22Rv1 (cell line): ENCODE measurements around the gene ZNF366.

Experiments used
- ZFX ChIP-seq: fragments of 450-650 bp; IDR thresholded peaks from 2 replicates; pipeline ENCODE4 v1.6.1; 2017; ENCODE audit warnings: antibody characterized with exemption, borderline replicate concordance
- TF ChIP-seq, protein P1 (sequence below): fragments of 450-650 bp; IDR thresholded peaks from 2 replicates; pipeline ENCODE4 v1.5.1; 2017; ENCODE audit warnings: mild to moderate bottlenecking

DNA sequence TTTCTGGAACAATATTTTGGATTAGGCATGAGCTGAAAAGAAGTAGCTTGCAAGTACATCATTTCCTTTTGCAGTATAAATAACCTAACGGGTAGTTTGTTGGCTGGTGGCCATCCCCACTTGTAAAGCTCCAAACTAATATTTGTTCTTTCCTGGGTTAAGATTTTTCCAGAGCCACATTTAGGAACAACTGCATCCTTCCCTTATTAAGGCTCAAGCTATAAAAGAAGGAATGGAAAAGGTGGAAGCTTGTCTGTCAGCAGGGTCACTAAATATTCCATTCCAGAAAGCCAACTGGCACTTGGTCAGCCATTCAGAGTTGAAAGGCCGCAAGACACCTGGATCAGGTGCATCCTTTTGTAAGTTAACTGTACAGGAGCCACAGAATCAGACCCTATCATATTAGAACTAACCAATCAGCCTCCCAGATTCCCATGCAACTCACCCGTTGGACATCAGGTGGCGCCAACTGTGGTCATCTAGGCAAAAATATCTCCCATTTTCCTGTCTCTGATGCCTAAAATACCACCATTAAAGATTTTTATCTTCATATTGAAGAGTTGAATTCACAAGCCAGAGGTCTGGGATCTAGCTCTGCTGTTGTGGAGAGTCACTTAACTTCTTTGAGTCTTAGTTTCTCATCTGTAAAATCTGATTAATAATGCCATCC, 104.1 kb downstream of the ZNF366 start:
- TF ChIP-seq, protein P1, sequence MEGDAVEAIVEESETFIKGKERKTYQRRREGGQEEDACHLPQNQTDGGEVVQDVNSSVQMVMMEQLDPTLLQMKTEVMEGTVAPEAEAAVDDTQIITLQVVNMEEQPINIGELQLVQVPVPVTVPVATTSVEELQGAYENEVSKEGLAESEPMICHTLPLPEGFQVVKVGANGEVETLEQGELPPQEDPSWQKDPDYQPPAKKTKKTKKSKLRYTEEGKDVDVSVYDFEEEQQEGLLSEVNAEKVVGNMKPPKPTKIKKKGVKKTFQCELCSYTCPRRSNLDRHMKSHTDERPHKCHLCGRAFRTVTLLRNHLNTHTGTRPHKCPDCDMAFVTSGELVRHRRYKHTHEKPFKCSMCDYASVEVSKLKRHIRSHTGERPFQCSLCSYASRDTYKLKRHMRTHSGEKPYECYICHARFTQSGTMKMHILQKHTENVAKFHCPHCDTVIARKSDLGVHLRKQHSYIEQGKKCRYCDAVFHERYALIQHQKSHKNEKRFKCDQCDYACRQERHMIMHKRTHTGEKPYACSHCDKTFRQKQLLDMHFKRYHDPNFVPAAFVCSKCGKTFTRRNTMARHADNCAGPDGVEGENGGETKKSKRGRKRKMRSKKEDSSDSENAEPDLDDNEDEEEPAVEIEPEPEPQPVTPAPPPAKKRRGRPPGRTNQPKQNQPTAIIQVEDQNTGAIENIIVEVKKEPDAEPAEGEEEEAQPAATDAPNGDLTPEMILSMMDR = peak; percentile 56
- no peak for TF ChIP-seq ZFX
